DMS79 (cell line): Measurements from ENCODE around the gene PRKCQ.
"Not testable (repeated sequence)": the region's sequence is repeated elsewhere in the genome, so short reads cannot be mapped to it uniquely, and the experiment has no call there.

Experiments
- DNase-seq: peaks from one replicate; lab custom pipeline; 2025; lab: John Stamatoyannopoulos, UW

Gene PRKCQ

DNA sequence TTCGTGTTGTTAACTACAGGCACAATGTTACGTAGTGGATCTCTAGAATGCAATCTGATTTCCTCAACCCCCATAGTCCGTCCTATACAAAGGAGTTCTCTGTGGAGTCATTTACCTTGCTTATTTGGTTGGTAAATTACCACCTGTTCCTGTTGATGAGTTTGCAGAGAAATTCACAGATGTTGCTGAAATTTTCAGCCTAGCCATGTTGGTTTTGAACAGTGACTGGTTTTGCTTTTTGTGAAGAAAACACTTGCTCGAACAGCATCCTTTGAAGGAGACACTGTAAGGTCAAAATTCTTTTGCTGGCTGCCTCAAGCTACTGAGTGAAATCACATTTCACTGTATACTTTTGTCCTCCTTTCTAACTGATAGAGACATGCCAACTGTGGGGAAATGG lies 15.4 kb upstream of the PRKCQ start:
- DNase-seq: no peak

DNA sequence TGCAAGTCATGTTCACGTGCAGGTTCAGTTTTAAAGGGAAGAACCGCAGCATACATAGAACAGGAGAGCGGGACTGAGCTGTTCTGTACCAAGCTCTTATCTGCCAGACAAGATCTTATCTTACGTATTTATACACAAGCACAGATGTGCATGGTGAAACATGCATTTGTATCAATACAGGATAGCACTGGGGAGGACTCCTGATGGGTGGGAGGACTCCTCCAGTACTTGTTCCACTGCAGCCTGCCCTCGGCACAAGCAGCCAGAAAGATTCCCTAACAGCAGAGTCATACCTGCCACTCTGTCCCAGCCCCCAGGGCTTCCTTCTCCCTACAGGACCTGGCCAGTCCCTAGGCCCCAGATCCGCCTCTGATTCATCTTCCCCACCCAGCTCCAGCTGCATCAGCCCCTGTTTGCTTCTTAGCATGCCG lies 13.2 kb upstream of the PRKCQ start:
- DNase-seq: no peak

DNA sequence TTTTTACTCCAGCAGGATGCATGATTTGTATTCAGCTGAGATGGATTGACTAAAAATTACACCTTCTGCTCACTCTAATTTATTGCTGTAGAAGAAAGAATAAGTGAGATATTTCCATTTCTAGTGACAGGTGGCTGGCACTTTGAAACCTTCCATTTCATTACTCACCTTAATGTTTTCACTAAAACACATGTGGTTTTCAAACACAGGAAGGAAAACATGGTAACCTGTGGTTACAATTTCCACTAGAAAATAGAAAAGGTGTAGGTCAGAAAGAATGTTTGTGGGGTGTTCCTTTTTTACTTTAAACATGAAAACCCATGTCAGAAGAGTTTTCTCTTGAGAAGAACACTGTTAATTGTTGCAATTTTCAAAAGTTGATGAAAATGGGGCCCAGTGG lies 12.0 kb upstream of the PRKCQ start:
- DNase-seq: no peak

DNA sequence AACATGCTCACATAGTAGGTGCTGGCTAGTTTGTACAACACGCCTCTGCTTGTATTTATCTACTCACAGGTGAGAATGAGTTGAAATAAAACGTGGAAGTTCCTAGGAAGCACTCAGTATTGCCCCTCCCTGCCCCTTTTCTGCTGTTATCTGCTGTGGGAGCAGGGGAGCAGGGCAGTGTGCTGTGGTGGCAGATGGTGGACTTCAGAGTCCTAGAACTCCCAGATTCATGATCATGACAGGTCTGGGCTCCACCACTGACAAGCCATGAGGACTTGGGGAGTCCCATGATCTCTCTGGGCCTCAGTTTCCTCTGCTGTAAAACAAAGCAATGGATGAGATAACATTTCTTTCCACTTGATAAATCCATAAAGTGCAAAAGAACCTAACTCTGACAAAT lies 11.6 kb upstream of the PRKCQ start:
- no peak for DNase-seq

DNA sequence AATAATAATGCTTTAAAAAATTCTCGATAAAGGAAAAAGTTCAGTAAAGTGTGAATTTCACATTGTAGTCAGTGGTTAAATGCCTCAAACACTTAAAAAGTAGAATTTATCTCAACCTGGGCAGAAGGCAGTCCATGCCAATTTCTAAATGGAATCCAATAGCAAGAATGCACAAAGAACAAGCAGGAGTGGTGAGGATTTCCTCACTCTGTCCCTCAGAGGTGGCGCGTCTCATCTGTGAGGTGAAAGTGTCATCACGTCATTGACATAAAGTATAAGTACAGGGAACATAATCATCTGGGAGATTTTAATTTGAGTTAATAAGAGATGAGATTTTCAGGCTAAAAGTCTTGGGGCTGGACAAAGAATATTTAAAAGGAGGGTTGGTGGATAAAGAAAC lies 10.0 kb upstream of the PRKCQ start:
- no peak for DNase-seq

DNA sequence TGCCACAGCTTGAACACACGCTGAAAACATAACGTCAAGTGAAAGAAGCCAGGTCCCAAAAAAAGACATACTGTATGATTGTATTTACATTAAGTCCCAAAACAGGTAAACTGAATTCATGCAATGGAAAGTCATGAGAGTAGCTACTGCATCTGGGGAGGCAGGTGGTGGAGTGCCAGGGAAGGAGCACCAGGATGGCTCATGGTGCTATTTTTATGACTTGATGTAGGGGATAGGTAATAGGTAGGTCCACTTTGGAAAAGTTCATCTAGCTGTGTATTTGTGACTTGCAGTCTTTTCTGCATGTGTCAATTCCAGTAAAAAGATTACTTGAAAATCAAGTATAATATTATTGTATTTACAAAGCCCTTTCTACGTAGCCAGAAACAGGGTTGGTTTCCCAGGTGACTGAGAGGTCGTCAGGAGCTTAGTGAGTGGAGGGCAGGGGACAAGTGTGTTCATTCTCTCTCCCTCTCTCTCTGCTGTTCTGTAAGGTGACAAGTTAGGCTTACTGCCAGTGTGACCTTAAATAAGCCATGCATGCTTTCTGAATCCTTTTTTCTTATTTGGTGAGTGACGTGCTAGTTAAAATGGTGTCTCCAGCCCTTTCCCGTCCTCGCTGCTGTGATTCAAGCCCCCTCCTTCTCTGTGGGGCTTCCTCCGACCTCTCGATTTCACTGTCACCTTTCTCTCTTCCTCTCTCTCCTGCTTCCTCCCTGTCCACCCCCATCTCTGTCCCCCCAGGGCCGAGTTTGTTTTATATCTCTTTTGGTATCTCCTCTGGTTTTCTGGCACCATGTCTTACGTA lies 9.4 kb upstream of the PRKCQ start:
- no peak for DNase-seq

DNA sequence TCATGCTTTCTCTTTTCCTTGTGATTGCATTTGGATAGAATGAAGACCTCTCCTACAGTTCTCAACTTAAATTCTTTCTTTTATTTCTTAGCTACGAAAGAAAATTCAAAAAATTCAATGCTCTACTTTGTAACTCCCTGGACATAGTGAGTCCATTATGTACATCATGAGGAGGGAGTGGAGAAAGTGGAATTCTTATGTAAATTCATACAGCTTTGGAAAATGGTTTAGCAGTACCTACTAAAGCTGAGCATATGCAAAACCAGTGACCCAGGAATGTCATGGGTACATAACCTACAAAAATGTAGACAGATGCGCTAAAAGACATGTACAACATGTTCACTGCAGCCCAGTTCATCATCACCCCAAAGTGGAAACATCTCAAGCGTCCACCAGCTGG lies 8.8 kb upstream of the PRKCQ start:
- no peak for DNase-seq

DNA sequence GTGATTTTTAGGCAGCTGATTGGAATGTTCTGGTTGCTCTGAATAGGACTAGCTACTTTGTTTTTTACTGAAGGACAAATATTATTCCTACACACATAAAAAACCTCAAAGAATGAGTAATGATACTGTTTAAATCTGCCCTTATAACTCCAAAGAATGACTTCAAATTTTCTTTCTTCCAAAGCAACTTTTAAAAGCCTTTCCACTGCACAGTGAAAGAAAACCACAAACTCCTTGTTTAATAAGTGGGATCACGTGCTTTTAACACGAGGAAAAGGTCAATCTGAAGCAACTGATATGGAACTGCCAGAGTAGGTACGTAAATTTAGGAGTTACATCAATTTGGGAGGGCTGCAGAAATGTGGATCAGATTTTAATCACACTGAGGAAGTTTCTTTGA lies 8.0 kb upstream of the PRKCQ start:
- DNase-seq: no peak

DNA sequence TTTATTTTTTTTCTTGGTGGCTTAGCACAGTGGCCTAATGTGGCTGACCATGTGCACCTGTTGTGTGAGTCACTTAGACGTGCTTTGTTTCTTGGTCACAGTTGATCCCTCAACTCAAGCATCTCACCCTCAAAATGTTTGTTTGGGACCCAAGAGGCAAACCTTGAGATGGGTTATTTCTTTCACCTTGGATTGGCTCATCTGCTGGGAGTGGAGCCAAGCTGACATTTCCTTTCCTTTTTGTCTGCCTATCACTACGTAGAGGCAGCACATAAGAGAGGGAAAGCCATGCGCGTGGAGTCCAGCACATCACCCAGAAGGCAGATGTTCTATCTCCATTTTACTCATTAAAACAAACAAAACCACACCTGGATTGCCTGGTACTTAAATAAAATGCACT lies 6.4 kb upstream of the PRKCQ start:
- no peak for DNase-seq

DNA sequence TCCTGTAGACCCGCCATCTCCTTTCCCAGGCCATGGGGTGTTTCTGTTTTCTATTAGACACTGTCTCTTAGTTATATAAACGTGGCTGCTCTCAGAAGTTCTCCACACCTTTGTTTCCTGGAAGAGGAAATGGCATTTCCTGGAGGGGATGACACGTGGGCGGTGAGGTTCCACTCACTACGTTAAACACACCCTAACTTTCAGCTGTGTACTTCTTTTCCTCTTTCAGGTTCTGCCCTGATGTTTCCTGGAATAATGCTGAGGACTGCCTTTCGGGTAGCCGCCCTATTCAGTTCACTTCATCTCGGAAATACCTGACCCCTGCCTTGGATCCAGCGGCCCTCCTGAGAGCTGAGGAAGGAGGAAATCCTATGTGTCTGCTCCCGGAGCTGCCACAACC lies 3.4 kb upstream of the PRKCQ start:
- no peak for DNase-seq

DNA sequence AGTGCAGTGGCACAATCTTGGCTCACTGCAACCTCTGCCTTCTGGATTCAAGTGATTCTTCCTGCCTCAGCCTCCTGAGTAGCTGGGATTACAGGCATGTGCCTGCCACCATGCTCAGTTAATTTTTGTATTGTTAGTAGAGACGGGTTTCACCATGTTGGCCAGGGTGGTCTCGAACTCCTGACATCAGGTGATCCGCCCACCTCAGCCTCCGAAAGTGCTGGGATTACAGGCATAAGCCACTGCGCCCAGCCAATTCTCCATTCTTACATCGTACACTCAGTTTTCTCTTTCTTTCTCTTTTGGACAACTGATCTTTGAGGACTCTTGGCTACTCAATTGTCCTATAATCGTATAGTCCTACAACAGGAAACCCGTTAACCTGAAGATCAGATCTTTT lies 2.8 kb upstream of the PRKCQ start:
- not testable (repeated sequence) for DNase-seq

DNA sequence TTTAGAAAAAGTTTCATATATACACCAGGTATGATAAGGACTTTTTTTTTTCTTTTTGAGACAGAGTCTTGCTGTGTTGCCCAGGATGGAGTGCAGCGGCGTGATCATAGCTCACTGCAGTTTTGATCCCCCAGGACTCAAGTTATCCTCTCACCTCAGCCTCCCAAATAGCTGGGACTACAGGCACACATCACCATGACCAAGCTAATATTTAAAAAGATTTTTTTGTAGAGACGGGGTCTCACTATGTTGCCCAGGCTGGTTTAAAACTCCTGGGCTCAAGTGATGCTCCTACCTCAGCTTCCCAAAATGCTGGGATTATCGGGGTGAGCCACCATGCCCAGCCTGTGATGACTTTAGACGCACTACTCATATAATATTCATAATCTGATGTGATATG lies 2.2 kb upstream of the PRKCQ start:
- DNase-seq: no peak

DNA sequence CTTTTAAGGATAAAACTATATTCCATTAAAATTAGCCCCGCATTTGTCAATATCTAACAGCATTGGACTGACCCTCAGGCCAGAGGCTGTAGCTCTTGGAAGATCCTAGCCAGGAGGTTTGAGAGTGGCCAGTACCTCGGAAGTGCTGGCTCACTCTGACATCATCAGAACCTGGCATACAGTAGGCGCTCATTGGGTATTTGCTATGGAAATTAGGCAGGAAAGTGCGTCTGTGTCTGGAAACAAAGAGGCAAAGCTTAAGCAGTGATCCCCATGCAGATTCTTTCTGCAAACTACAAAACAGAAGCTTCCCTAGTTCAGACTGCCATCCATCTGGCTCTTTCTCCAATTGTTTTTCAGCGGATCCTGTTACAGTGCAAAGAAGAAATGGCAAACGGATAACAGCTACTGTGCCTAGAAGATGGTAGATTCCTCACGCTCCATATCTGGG lies 1.7 kb upstream of the PRKCQ start:
- no peak for DNase-seq

DNA sequence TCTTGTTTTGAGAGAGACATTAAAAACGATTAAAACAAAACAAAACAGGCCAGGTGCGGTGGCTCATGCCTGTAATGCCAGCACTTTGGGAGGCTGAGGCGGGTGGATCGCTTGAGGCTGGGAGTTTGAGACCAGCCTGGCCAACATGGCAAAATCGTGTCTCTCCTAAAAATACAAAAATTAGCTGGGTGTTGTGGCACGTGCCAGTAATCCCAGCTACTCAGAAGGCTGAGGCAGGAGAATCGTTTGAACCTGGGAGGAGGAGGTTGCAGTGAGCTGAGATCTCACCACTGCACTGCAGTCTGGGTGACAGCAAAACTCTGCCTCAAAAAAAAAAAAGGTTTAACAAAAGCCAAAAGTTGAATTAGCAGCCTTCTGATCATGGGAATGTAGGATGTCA lies 1.1 kb upstream of the PRKCQ start:
- not testable (repeated sequence) for DNase-seq

DNA sequence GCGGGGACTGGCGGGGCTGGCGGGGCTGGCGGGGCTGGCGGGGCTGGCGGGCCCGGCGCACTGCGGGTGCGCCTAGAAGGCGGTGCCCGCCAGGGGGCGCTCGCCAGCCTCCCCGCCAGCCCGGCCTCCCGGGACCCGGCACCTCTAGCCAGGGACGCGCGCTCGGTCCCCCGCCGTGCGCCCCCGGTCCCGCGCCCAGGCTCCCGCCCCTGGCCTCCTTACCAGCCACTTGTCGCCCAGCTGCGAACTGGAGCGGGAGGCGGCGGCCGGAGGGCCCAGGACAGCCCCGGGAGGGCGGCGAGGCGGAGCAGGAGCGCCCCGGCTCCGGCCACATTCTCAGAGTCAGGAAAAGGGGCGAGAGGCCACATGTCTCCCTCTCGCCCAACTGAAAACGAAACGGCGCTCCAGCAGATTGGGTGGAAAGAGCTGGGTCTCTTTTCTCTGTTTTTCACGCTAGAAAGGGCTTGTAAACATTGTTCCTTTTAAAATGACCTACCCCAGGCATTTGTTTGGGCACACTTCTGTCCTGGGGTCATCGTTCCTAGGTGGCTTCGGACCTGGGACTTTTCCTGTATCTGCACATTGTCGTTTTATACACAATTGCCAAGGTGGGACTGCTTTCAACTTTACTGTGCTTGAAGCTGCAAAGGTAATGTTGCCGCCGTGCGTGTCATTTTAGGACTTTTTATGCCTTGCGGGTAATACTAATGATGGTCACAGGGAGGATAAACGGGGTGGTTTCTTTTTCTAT lies 378 bp upstream of the PRKCQ start:
- no peak for DNase-seq

DNA sequence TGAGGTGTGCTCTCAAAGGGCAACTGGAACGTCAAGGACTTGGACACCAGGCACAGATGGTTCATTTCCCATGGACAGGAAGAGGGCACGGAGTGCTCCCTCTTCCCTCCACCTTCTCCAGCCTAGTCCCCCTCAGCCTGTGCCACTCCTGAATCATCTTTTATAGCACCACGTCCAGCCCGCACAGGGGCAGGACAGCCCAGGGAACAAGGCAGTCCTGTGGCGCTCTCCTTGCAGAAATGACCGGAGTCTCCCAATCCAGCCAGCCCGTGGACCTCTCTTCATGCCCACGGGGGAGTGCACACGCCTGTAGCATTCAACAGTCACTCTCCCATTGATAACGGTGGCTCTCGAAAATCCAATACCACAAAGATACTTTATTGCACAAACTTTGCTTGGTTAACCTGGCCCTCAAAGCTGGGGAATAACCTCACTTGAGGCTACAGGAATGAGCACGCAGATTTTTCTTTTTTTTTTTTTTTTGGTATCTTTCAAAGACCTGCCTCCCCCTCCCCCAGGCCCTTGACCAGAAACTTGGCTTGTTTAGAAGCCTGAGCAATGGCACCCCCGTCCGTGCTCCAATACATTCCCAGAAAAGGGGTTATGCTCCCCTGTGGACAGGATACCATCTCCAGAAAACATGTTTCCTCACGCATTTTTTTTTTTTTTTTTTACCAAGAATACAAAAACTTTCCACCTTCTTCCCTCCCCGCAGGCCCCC lies 733 bp downstream of the PRKCQ start:
- DNase-seq: no peak

DNA sequence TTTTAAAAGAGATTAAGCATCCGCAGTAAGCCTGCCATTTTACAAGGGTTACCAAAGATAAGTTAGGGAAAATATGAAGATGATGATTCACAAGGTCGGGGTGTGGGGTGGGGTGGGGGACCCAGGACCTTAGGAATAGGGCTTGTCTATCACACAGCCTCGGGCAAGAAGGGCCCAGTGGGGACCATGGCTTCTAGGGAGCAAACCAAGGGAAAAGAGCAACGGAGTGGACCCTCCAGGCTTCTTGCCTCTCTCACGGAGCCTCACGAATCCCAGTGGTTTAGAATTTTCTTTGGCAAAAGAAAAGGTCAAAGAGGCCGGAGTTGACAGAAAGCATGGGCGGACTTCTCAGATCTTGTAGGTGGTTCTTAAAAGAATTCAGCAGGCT lies 1.3 kb downstream of the PRKCQ start:
- no peak for DNase-seq

DNA sequence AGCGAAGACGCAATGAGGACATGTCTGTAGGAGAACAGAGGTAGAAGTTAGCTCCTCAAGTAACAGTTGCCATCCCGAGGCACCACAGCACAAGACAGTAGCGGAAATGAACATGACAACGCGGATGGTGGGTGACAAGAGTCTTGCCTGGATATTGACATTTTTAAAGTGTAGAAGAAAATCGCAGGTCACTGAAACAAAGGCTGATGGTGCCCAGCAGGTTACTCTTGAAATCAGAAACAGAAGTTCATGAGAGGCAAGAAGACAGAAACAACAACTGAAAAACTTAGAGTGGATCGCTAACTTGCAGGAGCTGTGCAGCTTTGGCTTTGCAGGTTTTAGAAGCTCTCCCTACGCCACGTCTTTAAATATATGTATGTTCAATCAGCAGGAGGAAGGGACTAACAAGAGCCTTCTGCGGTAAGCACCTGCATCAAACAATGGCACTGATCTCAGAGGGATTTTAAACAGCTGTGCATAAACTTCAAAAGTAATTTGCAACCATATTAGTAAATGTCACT lies 1.8 kb downstream of the PRKCQ start:
- DNase-seq: no peak

DNA sequence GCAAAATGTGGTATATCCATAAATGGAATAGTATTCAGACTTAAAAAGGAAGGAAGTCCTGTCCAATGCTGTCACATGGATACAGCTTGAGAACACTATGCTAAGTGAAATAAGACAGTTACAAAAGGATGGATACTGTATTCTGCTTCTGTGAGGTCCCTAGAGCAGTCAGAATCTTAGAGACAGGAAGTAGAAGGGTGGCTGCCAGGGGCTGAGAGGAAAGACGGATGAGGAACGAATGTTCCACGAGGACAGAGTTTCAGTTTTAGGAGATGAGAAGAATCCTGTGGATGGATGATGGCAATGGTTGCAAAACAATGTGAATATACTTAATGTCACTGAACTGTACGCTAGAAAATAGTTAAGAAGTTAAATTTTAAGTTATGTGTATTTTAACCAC lies 3.8 kb downstream of the PRKCQ start:
- DNase-seq: no peak

DNA sequence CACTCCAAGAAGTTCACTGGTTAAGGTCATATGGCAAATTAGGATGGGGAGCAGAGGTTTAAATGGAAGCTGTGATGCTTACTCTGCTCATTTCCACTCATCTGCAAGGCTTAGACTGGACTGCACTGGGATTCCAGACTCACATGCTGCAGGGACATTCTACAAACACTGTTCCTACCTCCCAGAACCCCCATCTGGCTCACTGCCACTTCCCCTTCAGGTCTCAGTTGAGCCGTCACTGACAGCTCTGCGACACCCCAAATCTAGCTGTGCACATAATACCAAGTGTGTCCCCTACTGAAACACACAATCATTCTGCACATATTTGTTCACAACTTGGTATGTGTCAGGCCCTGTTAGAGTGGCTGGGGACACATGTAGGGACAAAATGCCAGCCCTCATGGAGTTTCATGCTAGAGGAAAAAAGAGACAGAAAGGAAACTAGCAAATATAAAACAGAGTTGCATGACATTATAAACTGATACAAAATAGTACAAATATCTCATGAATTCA lies 5.4 kb downstream of the PRKCQ start:
- DNase-seq: no peak

DNA sequence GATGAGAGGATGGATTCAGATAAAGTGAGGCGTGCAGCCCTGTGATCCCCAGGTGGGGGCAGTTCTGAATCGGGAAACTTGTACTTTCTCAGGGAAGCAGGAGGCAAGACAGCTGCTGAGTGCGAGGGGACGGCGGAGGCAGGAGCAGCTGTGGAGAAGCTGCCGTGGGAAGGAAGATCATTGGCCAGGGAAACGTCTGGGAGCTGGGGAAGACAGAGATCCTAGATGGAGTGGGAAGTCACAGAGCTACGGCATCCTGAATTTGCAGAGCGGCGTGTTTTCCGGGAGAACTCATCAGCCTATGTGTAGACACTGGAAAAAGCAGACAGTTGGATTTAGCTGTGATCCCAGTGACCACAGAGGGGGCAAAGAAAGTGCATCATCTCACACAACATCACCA lies 9.2 kb downstream of the PRKCQ start:
- no peak for DNase-seq

DNA sequence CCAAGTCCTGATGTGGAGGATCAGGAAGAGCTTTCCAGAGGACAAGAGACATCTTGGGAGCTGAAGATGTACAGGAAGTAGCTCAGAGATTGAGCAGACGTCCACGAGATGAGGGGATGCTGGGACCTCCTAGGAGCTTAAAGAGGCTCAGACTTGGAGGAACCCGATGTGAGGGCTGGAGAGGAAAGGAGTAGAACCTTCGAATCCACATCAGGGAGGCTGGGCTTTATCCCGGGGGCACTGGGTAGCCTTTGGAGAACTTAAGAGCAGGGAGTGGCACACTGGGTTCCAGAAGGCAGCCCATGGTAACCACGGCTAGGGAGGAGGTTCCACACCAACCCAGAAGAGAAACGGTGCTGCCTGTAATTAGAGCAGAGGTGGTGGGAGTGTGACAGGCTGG lies 10.8 kb downstream of the PRKCQ start:
- no peak for DNase-seq

DNA sequence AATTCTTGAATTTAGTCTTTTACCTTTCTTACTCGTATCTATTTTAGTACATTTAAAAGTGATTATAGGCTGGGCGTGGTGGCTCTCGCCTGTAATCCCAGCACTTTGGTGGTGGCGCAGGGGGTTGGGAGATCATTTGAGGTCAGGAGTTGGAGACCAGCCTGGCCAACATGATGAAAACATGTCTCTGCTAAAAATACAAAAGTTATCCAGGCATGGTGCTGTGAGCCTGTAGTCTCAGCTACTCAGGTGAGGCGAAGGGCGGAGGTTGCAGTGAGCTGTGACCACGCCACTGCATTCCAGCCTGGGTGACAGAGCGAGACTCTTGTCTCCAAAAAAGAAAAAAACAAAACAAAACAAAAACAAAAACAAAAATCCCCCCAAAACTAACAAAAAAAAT lies 12.2 kb downstream of the PRKCQ start:
- no peak for DNase-seq
